Fibroblast of gingiva (primary cell): ENCODE results near the gene SURF1.
"Not testable (repeated sequence)": the region's sequence is repeated elsewhere in the genome, so short reads cannot be mapped to it uniquely, and the experiment has no call there.

Experiments used
- DNase-seq: peaks from one replicate; pipeline ENCODE4 v3.0.0-alpha.2; 2011; ENCODE audit warnings: low read depth

The SURF1 gene

DNA sequence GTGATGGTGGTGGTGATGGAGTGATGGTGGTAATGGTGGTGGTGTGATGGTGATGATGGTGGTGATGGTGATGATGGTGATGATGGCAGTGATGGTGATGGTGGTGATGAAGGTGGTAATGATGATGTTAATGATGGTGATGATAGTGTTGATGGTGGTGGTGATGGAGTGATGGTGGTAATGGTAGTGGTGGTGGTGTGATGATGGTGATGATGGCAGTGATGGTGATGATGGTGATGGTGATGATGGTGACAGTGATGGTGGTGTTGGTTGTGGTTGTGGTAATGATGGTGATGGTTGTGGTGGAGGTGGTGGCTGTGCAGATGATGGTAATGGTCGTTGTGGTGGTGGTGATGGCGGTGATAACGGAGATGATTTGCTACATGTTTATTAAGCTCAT is 27.2 kb upstream of the SURF1 start:
- DNase-seq, result no peak

GRCh38 chr9:133382507-133383141 is 26.3 kb upstream of the SURF1 start:
- DNase-seq, result no peak

DNA sequence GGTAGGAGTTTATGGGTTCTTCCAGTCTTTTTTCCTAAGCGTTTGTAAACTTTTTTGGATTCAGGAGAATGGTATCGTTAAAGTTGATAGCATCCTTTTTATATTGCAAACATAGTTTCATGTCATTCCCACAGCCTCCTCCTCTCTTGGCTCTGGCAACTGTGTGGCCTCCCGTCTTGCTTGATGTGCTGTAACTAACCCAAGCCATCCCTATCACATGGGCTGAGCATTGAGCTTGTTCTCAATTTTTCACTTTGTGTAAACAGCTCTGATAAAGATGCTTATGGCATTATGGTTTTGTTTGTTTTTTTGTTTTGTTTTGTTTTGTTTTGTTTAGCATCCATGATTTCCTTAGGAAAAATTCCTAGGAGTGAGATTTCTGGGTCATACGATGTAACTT is 24.4 kb upstream of the SURF1 start:
- no peak for DNase-seq

DNA sequence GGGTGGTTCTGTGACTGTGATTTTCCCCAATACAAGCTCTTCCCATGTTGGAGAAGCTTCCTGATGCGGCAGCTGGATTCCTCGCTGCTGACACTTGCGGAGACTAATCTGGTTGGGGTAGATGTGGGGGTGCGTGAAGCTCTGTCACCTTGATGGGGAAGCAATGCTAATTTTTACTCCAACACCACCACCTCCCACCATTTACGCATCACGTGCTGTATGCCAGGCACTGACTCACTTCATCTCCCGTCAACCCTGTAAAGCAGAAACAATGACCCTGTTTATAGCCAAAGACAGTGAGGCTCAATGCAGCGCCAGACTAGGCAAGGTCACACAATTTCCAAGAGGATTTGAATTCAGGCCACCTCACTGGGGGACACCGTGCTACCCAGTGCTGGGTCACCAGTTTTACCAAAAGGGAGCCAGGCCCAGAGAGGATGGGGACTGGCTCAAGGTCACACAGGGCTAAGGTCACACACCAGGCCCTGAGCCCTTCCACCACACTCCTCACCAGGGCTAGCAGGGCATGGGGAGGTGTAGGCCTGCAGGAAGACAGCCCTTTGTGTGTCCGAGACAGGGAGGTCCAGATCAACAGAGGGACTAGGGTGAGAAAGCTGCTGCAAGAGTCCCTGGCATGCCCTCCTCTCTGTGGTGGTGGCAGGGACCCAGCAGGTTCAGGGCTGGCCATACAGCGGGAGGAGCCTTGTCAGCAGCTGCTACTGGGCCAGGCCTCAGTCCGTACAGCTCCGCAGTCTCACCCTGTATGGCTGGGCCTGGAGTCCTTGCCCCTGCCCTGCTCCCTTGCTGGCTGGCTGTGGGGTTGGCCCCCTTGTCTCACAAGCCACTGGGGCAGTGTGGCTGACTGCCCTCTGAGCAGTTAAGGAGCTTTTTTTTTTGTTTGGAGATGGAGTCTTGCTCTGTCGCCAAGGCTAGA is 23.1 kb upstream of the SURF1 start:
- no peak for DNase-seq

DNA sequence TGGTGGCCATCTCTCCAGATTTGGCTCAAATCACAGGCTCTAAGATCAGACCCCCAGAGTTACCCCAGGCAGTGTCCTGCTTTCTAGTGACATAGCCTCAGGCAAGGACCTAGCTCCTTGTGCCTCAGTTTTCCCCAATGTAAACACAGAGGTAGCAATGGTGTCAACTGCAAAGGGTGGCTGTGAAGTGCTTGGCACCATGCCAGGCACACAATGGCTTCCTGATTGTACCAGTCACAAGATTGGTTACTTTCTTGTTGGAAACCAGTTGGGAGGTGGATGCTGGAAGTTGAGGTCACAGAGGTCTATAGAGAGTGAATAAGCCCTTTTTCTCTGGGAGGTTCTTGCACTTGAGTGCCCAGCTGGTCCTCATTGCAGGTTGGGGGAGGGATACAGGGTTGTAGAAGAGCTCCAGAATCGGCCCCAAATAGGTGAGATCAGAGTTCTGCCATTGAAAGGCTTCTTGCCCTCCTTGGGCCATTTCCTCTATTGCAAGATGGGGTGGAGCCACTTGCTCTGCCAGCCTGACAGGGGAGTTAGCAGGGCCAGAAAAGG is 22.2 kb upstream of the SURF1 start:
- DNase-seq, result no peak

- peak; percentile 86 for DNase-seq
These were observed 21.5 kb upstream of the SURF1 start for GRCh38 chr9:133377721-133378216.

DNA sequence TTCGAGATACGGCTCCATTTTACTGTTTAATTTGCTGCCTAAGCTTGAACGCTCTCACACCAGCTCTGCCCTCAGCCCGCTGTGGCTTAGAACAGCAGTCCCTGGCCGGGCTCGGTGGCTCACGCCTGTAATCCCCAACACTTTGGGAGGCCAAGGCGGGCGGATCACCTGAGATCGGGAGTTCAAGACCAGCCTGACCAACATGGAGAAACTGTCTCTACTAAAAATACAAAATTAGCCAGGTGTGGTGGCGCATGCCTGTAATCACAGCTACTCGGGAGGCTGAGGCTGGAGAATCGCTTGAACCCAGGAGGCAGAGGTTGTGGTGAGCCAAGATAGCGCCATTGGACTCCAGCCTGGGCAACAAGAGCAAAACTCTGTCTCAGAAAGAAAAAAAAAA is 21.0 kb upstream of the SURF1 start:
- not testable (repeated sequence) for DNase-seq

- peak; percentile 97 for DNase-seq
These were observed 19.7 kb upstream of the SURF1 start, which contains the start of the genes STKLD1 and SURF4 for GRCh38 chr9:133375724-133376654. Gene STKLD1 (plus strand): TSS chr9:133376366. CDS start chr9:133376474, 108 bp downstream. Gene SURF4 (minus strand): TSS chr9:133376060. CDS start chr9:133375969, 91 bp downstream.

- peak; percentile 23 for DNase-seq
These were observed 18.9 kb upstream of the SURF1 start for GRCh38 chr9:133375116-133375723.

DNA sequence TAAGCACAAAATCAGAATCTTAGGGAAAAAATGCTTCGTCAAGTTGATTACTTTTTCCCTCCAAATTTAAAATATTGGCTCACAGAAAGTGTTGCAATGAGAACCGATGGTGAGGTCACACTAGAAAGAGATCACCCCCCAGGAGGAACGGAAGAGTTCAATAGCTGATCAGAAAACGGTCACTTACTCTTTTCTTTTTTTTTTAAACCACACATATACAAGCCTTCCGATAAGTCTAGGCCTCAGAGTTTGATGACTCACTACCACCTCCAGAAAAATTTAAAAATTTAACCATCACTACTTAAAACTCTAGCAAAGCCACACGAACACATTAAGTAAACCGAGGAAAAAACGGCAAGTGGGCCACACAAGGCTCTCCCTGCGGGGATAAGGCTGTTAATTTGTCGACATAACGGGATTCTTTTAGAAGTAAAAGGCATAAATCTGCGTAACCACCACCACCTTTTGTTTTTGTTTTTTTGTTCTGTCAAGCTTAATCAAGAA is 18.4 kb upstream of the SURF1 start:
- peak; percentile 56 for DNase-seq

- peak; percentile 42 for DNase-seq
These were observed 15.9 kb upstream of the SURF1 start for GRCh38 chr9:133372144-133372543.

- DNase-seq, result no peak
These were observed 15.0 kb upstream of the SURF1 start for GRCh38 chr9:133371261-133371711.

DNA sequence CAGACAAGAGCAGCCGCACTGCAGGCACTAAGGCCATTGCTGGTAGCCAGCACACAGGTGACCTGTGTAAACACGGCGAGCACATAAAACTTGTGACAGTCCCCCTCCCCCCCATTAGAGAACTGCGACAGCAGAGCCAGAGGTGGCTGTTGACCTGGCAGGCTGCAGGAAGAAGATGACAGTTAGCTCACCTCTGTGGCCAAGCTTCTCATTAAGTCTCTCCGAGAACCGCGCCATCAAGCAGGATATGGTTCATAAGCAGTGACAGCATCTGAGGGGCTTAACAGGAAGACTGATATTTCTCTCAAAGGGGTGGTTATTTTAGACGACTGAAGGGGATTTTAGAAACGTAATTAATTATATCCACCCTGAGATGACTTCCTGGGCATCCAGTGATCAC is 14.4 kb upstream of the SURF1 start:
- no peak for DNase-seq

DNA sequence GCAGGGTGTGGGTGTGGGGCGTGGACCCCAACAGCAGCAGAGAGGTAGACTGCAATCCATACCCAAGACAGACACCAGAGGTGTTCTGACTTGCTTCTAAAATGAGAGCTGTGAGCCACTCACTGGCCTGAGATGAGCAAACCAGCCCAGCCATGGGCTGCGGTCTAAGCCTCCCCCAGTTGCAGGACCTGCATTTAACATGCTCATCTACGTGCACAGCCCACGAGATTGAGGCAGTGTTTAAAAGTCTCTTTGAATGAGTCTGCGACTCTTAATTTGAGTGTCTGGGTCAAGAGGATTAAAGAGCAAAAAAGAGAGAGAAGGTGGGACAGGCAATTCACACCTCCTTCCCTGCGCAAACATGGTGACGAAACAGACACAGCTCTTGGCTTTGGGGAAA is 13.6 kb upstream of the SURF1 start:
- DNase-seq, result no peak

GRCh38 chr9:133369422-133369821 is 13.1 kb upstream of the SURF1 start:
- no peak for DNase-seq

DNA sequence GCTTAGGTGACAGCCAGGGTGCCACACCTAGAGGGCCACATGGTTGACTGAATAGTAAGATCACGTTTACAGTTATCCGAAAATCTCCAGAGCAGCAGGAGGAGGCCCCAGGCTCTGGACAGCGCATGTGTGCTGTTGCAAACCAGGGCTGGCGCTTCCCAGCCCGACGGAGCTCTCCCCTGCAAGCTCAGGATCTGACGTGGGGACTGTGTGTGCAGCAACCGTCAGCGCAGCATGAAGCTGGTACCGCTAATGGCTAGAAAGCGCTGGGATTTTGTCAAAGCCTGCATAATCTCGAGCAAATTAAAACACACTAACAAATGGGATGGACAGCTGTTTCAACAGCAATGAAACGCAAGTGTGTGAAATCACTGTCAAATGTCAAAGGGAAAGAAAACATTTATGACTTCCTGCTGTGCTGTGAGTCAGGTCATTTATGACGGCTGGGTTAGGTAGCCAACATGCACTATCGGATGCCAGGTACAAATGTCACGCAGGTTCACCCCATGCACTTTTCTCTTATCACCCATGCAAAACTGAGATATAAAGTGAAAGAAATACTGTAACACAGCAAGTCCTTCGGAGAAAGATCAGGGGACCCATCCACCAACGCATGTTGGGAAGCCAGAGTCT is 12.1 kb upstream of the SURF1 start:
- peak; percentile 40 for DNase-seq

DNA sequence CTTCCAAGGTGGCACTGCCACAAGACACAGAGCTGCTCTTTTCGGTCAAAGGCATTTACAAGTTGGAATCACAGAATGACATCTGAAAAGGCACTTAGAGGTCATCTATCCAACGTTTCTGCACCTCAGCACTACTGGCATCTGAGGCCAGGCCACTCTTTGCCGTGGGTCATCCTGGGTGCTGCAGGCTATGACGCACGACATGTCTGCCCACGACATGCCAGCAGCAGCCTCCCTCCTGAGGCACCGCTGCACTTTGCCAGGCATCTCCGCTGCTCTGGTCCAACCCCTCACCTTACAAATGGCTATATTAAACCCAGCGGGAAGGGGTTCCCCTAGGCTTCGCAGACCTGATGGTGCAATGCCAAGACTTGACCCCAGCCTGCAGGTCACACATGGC is 11.5 kb upstream of the SURF1 start:
- no peak for DNase-seq

- no peak for DNase-seq
These were observed 10.9 kb upstream of the SURF1 start for GRCh38 chr9:133367221-133367620.

DNA sequence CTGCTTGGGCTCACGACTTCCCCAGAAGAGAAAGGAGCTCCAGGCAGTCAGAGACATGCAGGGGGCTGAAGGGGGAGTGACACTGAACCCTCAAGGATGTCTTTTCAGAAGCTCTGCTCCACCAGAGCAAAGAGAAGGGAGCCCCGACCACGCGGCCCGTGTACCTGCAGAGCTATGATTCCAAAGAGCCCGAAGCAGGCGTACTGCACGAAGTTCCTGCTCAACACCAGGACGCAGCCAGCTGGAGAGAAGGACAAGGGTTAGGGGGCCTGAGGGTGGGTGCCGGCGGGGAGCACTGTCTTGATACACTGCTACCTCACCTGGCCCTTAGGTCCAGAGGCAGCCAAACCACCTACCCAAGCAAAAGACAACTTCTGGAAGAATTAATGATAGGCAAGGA is 10.1 kb upstream of the SURF1 start:
- no peak for DNase-seq

DNA sequence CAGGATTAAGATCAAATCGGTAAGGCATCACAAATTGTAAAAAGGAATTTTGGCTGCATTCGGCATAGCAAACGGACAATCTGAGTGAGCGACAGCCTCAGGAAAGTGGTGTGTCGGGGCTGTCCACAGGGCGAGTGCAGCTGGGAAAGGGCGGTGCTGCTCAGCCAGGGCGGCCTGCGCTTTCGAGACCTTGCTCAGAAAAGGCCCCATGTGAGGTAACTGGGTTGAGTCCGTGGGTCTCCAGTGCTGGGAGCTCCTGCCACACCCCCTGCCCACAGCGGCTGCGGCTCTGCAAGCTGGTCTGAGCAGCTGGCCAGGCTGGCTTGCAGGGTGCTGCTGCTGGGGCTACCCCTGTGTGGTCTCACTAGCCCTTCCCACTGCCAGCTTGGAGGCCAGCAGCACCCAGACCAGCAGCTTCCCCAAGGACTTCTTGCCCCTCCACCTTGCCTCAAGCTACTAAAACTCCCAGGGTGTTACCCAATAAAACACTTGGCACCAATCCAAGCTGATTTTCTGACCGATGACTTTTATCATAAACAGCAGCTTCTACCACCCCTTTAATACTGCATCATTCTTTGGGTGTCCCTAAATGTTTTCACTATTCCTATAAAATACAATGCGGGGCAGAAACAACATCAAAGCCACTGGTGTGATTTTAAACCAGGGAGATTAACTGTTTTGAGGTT is 6.2 kb upstream of the SURF1 start:
- DNase-seq, result no peak
